Measurements from ENCODE around the gene HES4. TPM values are rescaled to one million over a fixed set of nuclear protein-coding genes. Genes with fewer than 3 reads are reported as not detected.

HES4 gene
- total RNA-seq, 2 donors from 2014 or later: 45.8 to 82.6 TPM

- H3K36me3 ChIP-seq: no peaks in the 10 kb centered on the region
- no peaks in the 10 kb centered on the region for H3K4me1 ChIP-seq (replicated peaks)
- TF ChIP-seq POLR2A (IDR thresholded peaks at IDR 0.05) (no peak), CTCF (IDR thresholded peaks at IDR 0.05) (no peak), POLR2AphosphoS5 (IDR thresholded peaks at IDR 0.05) (no peak)
- WGBS: 63% methylated on average over 28 of the region's 28 CpGs
- H3K4me3 ChIP-seq: no peak within 1 kb of the TSS
- no peak for DNase-seq (ENCODE audit: low spot score)
- intact Hi-C loops (cut with DNase I): no loop called here
- no peak within 1 kb of the TSS for H3K27ac ChIP-seq
- H3K27me3 ChIP-seq (replicated peaks; ENCODE audit: insufficient read depth): peaks cover 1% of the 10 kb centered on the region
- no peaks in the 10 kb centered on the region for H3K9me3 ChIP-seq
These were observed 17.8 kb downstream of the HES4 start, which contains the start of gene PERM1 for GRCh38 chr1:981955-982558. Gene PERM1, minus strand, starts transcription at chr1:982093. Its CDS starts 1,064 bp downstream, at chr1:981029.

- intact Hi-C loops (cut with DNase I): no loop called here
- no peak overlapping the region for H3K27ac ChIP-seq
- WGBS: 82% methylated on average over 21 of the region's 21 CpGs
- H3K27me3 ChIP-seq (replicated peaks; ENCODE audit: insufficient read depth): peaks cover 1% of the 10 kb centered on the region
- H3K4me1 ChIP-seq (replicated peaks): no peaks in the 10 kb centered on the region
- H3K9me3 ChIP-seq: no peaks in the 10 kb centered on the region
- no peaks in the 10 kb centered on the region for H3K36me3 ChIP-seq
- no peak for DNase-seq (ENCODE audit: low spot score)
- H3K4me3 ChIP-seq: no peak overlapping the region
- TF ChIP-seq CTCF (IDR thresholded peaks at IDR 0.05) (no peak), POLR2AphosphoS5 (IDR thresholded peaks at IDR 0.05) (no peak), POLR2A (IDR thresholded peaks at IDR 0.05) (no peak)
These were observed 18.4 kb downstream of the HES4 start for GRCh38 chr1:981491-981954.

GRCh38 chr1:980602-981395 is 19.1 kb downstream of the HES4 start:
- no peaks in the 10 kb centered on the region for H3K9me3 ChIP-seq
- no peaks in the 10 kb centered on the region for H3K4me1 ChIP-seq (replicated peaks)
- H3K36me3 ChIP-seq: no peaks in the 10 kb centered on the region
- DNase-seq (ENCODE audit: low spot score): no peak
- no peak overlapping the region for H3K27ac ChIP-seq
- intact Hi-C loops (cut with DNase I): no loop called here
- TF ChIP-seq POLR2AphosphoS5 (IDR thresholded peaks at IDR 0.05) (no peak), CTCF (IDR thresholded peaks at IDR 0.05) (no peak), POLR2A (IDR thresholded peaks at IDR 0.05) (no peak)
- H3K27me3 ChIP-seq (replicated peaks; ENCODE audit: insufficient read depth): peaks cover 1% of the 10 kb centered on the region
- H3K4me3 ChIP-seq: no peak overlapping the region
- 76% methylated on average over 33 of the region's 35 CpGs for WGBS

- intact Hi-C loops (cut with DNase I): no loop called here
- no peaks in the 10 kb centered on the region for H3K36me3 ChIP-seq
- no peak overlapping the region for H3K4me3 ChIP-seq
- no peaks in the 10 kb centered on the region for H3K9me3 ChIP-seq
- WGBS: 62% methylated on average over 13 of the region's 13 CpGs
- peaks cover 1% of the 10 kb centered on the region for H3K27me3 ChIP-seq (replicated peaks; ENCODE audit: insufficient read depth)
- H3K4me1 ChIP-seq (replicated peaks): peaks cover 2% of the 10 kb centered on the region
- TF ChIP-seq POLR2A (IDR thresholded peaks at IDR 0.05): no peak
- TF ChIP-seq CTCF (IDR thresholded peaks at IDR 0.05): no peak
- no peak for TF ChIP-seq POLR2AphosphoS5 (IDR thresholded peaks at IDR 0.05)
- no peak for DNase-seq (ENCODE audit: low spot score)
- H3K27ac ChIP-seq: no peak overlapping the region
These were observed 19.7 kb downstream of the HES4 start for GRCh38 chr1:980137-980571.
